ENCODE results near the gene VPS26C. TPM values are rescaled to one million over a fixed set of nuclear protein-coding genes. Genes with fewer than 3 reads are reported as not detected.

Gene VPS26C
- total RNA-seq, 2 donors from 2014 or later, result 35.0 to 43.6 TPM

GRCh38 chr21:37188825-37189224 is 78.3 kb downstream of the VPS26C start:
- intact Hi-C loops (cut with DNase I), result no loop called here
- ATAC-seq, result no peak
- no peak for DNase-seq

DNA sequence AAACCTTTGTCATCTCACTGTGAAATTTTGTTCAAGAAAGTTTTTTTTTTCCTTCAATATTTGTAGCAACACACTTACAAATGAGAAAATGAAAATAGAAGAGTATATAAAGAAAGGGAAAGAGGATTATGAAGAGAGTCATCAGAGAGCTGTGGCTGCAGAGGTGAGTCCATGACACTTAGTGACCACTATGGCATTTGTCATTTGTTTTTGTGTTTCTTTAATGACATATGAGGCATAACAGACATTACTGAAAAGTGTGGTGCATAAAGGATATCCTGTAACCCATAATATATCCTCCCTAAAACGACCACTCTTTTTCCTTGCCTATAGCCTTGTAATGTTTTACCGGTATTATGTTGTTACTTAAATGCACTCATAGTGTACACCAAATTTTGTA is 80.2 kb downstream of the VPS26C start:
- ATAC-seq (no peak), DNase-seq (no peak)
- intact Hi-C loops (cut with DNase I), result no loop called here

DNA sequence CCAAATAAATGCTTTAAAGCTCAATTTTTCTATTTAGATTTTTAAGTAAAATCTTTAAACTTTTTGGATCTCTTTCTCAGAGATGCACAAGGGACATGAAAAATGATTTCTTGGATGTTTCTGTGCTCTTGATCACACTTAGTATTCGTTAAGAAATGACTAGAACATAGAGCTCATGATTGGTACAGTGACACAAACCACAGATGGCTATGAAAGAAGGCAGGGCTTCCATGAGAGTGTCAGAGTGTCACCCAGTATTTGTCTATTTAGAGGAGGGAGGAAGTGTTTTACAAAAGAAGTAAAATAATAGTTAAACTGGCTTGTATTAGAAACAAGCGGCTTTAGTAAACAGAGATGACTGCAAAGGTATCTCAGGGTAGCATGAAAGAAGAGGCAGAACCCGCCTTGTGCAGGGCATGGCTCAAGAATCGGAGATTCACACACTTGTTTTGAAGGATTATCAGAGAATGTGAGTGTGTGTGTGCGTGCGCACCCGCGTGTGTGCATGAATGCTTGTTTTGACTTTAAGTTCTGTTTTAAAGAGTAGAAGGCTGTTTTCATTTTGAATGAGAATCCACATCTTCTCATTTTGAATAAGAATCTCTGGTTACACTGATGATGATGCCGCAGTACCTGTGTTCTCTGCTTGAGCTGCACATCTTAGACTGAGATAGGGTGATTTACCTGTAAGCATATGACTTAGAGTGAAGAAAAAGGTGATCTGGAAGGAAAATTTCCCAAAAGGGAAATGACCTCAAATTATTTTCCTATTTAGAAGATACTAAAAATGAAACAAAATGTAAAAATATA is 82.1 kb downstream of the VPS26C start:
- ATAC-seq (no peak), DNase-seq (no peak)
- intact Hi-C loops (cut with DNase I), result no loop called here

- DNase-seq (no peak), ATAC-seq (no peak)
- intact Hi-C loops (cut with DNase I), result no loop called here
Observed at GRCh38 chr21:37183749-37184148, 83.4 kb downstream of the VPS26C start.

- intact Hi-C loops (cut with DNase I), result no loop called here
- DNase-seq (no peak), ATAC-seq (no peak)
Observed at GRCh38 chr21:37182222-37182621, 84.9 kb downstream of the VPS26C start.

DNA sequence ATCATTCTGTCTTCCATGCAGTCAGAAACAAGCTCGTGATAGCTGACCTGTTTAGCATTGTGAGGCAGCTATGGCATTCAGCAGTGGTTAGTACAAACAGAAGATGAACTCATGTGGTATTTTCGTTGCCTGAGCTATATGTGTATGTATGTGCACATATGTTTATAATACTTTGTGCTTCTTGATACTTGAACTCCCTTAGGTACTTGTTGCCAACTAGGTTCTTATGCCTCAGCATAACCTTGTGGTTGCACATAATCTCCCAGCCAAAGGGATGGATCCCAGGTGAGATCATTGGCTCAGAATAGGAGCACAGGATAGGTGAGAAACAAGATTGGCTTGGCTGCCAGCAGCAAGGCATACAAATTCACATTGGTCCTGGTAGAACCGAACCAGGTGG is 86.1 kb downstream of the VPS26C start:
- DNase-seq (no peak), ATAC-seq (no peak)
- intact Hi-C loops (cut with DNase I), result no loop called here

DNA sequence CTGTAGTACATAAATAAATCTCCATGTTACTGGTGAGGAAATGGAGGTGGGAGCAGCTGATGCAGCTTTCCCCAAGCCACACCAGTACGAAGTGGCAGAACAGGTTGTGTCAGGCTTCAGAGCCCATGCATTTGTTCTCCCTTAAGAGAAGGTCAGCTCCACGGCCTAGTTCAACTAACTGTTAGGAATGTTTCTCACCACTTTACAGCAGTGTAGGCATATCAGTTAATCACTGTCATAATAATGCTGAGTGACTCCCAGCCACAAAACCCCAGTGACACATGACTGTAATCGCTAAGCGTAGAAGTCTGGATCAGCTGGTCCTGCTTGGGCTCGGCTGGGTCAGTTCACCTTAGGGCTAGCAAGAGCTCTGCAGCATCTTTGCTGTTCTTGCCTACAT is 90.4 kb downstream of the VPS26C start:
- no peak for DNase-seq
- intact Hi-C loops (cut with DNase I), result no loop called here
- no peak for ATAC-seq

Other genes starting within 250 kb of the VPS26C start
- 10 to 100 TPM; 32.1 to 33.2 TPM for gene PIGP, start 194.3 kb downstream of the VPS26C start, total RNA-seq
- gene TTC3, start 194.1 kb downstream of the VPS26C start, total RNA-seq, result 10 to 100 TPM; 68.2 to 74.4 TPM
- 10 to 100 TPM; 53.0 to 68.3 TPM for gene DYRK1A, start 99.4 kb upstream of the VPS26C start, total RNA-seq